OCI-LY7 (cell line): ENCODE measurements around the gene KDM2B. TPM values are rescaled to one million over a fixed set of nuclear protein-coding genes. Genes with fewer than 3 reads are reported as not detected.
A peak's percentile ranks its signal among the peaks of the same experiment; 100 is the strongest.

Experiments used
- BruUV-seq: library from RNA; stranded (reverse); fragments of 400-500 nt; replicated peaks from 2 replicates; lab custom pipeline; 2021; lab: Mats Ljungman, UMichigan
- CTCF ChIA-PET: fragments of 300-600 bp; sonication (Branson Sonifier 250); formaldehyde crosslinking; loops from one replicate; lab custom pipeline; 2022; ENCODE audit warnings: antibody characterized with exemption; ENCODE audit not compliant: unreplicated experiment; lab: Charles Lee
- POLR2A ChIA-PET: fragments of 300-600 bp; sonication (Branson Sonifier 250); formaldehyde crosslinking; loops from one replicate; lab custom pipeline; 2022; ENCODE audit warnings: antibody characterized with exemption; lab: Charles Lee
- DNase-seq: peaks from one replicate; pipeline ENCODE4 v3.0.0-alpha.2; 2015; ENCODE audit warnings: low spot score
- H2AFZ ChIP-seq: fragments of 200-600 bp; sonication (generic), shearing (Covaris generic); 2 replicates; pipeline ENCODE4 v1.6.1; 2014; ENCODE audit warnings: mild to moderate bottlenecking, antibody characterized with exemption, low read length, moderate library complexity
- H3K27ac ChIP-seq: fragments of 200-600 bp; sonication (generic); 2 replicates; pipeline ENCODE4 v1.5.1; 2014; ENCODE audit warnings: mixed run types, low read depth, mild to moderate bottlenecking, moderate library complexity, low read length, inconsistent platforms; ENCODE audit not compliant: poor library complexity, severe bottlenecking
- H3K36me3 ChIP-seq: fragments of 200-600 bp; sonication (generic); 2 replicates; pipeline ENCODE4 v1.6.1; 2014; ENCODE audit warnings: mild to moderate bottlenecking, antibody characterized with exemption, low read length, moderate library complexity, mixed read lengths; ENCODE audit not compliant: insufficient read depth
- H3K4me1 ChIP-seq: fragments of 200-600 bp; sonication (generic); 2 replicates; pipeline ENCODE4 v1.5.1; 2014; ENCODE audit warnings: mild to moderate bottlenecking, low read length; ENCODE audit not compliant: insufficient read depth, poor library complexity, severe bottlenecking
- H3K4me2 ChIP-seq: fragments of 200-600 bp; sonication (generic); 2 replicates; pipeline ENCODE4 v1.6.1; 2014; ENCODE audit warnings: mild to moderate bottlenecking, low read length
- H3K4me3 ChIP-seq: fragments of 200-600 bp; sonication (generic); 2 replicates; pipeline ENCODE4 v1.5.1; 2014; ENCODE audit warnings: mild to moderate bottlenecking, low read depth, low read length; ENCODE audit not compliant: poor library complexity, severe bottlenecking
- H3K79me2 ChIP-seq: fragments of 200-600 bp; sonication (generic); 2 replicates; pipeline ENCODE4 v1.6.1; 2016; ENCODE audit warnings: low read depth, mild to moderate bottlenecking, low read length, moderate library complexity, mixed read lengths; ENCODE audit not compliant: insufficient read depth
- H3K9me2 ChIP-seq: fragments of 200-600 bp; sonication (generic); 2 replicates; pipeline ENCODE4 v1.6.1; 2016; ENCODE audit warnings: mild to moderate bottlenecking, low read length, mixed read lengths; ENCODE audit not compliant: insufficient read depth
- H3K9me3 ChIP-seq: fragments of 200-600 bp; sonication (generic); 2 replicates; pipeline ENCODE4 v1.6.1; 2014; ENCODE audit warnings: mild to moderate bottlenecking, mixed run types, low read length, mixed read lengths
- H4K20me1 ChIP-seq: fragments of 200-600 bp; sonication (generic); 2 replicates; pipeline ENCODE4 v1.6.1; 2014; ENCODE audit warnings: mild to moderate bottlenecking, antibody characterized with exemption, low read length, moderate library complexity, mixed read lengths; ENCODE audit not compliant: insufficient read depth
- CTCF ChIP-seq: fragments of 200-600 bp; sonication (generic); conservative IDR thresholded peaks from 2 replicates; pipeline ENCODE4 v1.5.1; 2014; ENCODE audit warnings: mild to moderate bottlenecking, antibody characterized with exemption, low read length, moderate library complexity, mixed read lengths
- EZH2phosphoT487 ChIP-seq: fragments of 200-600 bp; sonication (generic); IDR thresholded peaks from 2 replicates; pipeline ENCODE4 v1.6.1; 2018; ENCODE audit warnings: low read depth, borderline replicate concordance, mild to moderate bottlenecking, mixed run types, antibody characterized with exemption, low read length, moderate library complexity, mixed read lengths
- intact Hi-C: fragments of 100-400 bp; cut with micrococcal nuclease; formaldehyde crosslinking; loops from one replicate; pipeline ENCODE4 v1.10.0; 2022; ENCODE audit not compliant: unreplicated experiment
- total RNA-seq, 2 experiments: library from RNA; depleted of rRNA in 1 of 2; stranded (reverse); fragments of >200 nt in 1 of 2; shearing (Covaris generic) in 1 of 2; gene quantifications; 2 replicates each; pipeline ENCODE4 v1.2.3, GENCODE V29; 2014 to 2022

The KDM2B gene
- total RNA-seq, 2 experiments from 2014 or later, result 78.5 to 88.0 TPM

DNA sequence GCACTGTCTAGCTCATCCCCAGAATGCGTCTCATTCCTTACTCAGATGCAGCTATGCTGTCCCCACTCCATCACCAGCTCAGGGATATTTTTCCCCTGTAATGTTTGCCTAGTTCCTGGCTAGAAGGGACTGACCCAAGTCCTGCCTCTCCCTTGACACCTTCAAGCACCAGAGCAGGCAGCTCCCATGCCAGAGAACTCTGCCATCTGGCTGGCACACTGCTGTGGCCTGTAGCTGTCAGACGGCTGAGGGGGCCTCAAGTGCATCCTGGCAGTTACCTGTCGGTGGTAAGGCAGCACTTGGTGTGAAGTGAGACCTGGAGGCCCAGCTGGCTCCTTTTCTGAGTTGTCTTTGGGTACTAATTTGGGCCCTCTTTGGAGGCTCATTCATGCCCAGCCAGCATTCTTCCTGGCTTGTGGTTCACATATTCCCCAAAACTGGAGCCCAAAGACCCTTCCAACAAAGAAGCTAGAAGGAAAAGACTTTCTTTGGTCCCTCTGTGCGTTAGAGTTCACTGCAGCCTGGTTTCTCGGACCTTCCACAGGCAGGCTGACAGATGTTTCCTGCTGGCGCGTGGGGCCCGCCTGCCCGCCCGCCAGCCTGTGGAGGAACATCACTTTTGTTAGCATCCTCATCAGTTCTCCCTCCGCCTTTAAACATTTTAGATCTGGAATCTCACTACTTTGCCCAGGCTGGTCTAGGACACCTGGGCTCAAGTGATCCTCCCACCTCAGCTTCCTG lies 147.9 kb downstream of the KDM2B start:
- no peak overlapping the region for H3K4me2 ChIP-seq
- H3K9me2 ChIP-seq, result no peaks in the 10 kb centered on the region
- TF ChIP-seq CTCF, result no peak
- no peak for TF ChIP-seq EZH2phosphoT487
- CTCF ChIA-PET, result no interaction called here
- H3K4me3 ChIP-seq, result no peak overlapping the region
- no peaks in the 10 kb centered on the region for H4K20me1 ChIP-seq
- H3K36me3 ChIP-seq, result peaks cover 99% of the 10 kb centered on the region
- intact Hi-C loops, result no loop called here
- POLR2A ChIA-PET, result no interaction called here
- no peak overlapping the region for H2AFZ ChIP-seq
- no TSS peak for BruUV-seq
- no peak for DNase-seq
- H3K9me3 ChIP-seq, result peaks cover 10% of the 10 kb centered on the region
- no peaks in the 10 kb centered on the region for H3K4me1 ChIP-seq
- H3K27ac ChIP-seq, result no peak overlapping the region
- H3K79me2 ChIP-seq, result no peaks in the 10 kb centered on the region

DNA sequence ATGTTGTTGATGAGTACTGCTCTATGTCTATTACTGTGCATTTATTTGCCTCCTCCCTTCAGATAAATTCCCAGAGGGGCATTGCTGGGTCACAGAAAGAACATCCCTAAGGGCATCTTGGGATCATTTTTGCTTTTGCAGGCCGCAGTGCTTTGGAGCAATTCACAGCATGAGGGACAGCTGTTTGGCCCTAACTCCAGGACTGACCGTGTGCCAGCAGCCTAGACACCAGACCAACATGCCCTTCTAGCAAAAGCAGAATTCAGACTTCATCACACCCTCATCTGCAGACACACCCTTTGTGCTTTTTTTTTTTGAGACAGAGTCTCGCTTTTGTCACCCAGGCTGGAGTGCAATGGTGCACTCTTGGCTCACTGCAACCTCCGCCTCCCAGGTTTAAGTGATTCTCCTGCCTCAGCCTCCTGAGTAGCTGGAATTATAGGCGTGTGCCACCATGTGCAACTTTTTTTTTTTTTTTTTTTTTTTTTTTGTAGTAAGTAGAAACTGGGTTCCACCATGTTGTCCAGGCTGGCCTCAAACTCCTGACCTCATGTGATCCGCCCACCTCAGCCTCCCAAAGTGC lies 149.9 kb downstream of the KDM2B start:
- H3K9me2 ChIP-seq, result no peaks in the 10 kb centered on the region
- CTCF ChIA-PET, result no interaction called here
- DNase-seq, result no peak
- TF ChIP-seq EZH2phosphoT487, result no peak
- TF ChIP-seq CTCF, result no peak
- H3K27ac ChIP-seq, result no peak overlapping the region
- BruUV-seq, result no TSS peak
- peaks cover 9% of the 10 kb centered on the region; the same call in 1 of the 2 replicates for H3K9me3 ChIP-seq
- H4K20me1 ChIP-seq, result no peaks in the 10 kb centered on the region
- H3K36me3 ChIP-seq, result peaks cover 99% of the 10 kb centered on the region
- intact Hi-C loops, result no loop called here
- H3K4me2 ChIP-seq, result no peak overlapping the region
- no peak overlapping the region for H3K4me3 ChIP-seq
- H3K79me2 ChIP-seq, result peaks cover 14% of the 10 kb centered on the region; the same call in 1 of the 2 replicates
- H2AFZ ChIP-seq, result no peak overlapping the region
- POLR2A ChIA-PET, result interaction anchor here (0.5 to 0.7 kb wide), 2 partner anchors 19 to 30 kb away, joined by 5 to 6 read pairs; no protein-coding TSS in a partner anchor
- peaks cover 12% of the 10 kb centered on the region for H3K4me1 ChIP-seq

DNA sequence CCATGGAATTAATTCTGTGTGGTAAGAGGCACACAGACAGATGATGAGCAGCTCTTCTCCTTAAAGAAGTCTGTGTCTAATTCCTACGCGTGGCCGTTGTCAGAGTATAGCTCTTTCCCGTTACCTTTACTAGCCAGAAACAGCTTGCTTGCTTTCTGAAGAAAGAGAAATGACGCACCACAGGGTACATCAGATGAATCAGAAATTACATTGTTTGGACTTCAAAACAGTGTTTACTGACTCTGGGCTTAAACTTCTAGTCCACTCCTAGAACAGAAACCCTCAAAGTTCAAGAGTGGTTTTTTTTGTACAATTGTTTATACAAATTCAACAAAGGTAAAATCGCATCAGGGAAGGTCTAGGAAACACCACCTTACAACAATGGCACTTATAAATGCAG lies 151.9 kb downstream of the KDM2B start:
- no peaks in the 10 kb centered on the region for H3K9me2 ChIP-seq
- no TSS peak for BruUV-seq
- peaks cover 14% of the 10 kb centered on the region; the same call in 1 of the 2 replicates for H3K79me2 ChIP-seq
- no peak overlapping the region for H3K4me3 ChIP-seq
- H4K20me1 ChIP-seq, result no peaks in the 10 kb centered on the region
- intact Hi-C loops, result no loop called here
- CTCF ChIA-PET, result no interaction called here
- no peak for DNase-seq
- peak overlapping the region; percentile 6 for H3K27ac ChIP-seq
- peaks cover 95% of the 10 kb centered on the region for H3K36me3 ChIP-seq
- peaks cover 32% of the 10 kb centered on the region for H3K4me1 ChIP-seq
- POLR2A ChIA-PET, result no interaction called here
- peaks cover 10% of the 10 kb centered on the region; the same call in 1 of the 2 replicates for H3K9me3 ChIP-seq
- H2AFZ ChIP-seq, result no peak overlapping the region
- H3K4me2 ChIP-seq, result no peak overlapping the region
- no peak for TF ChIP-seq EZH2phosphoT487
- TF ChIP-seq CTCF, result no peak
